ENCODE measurements around the gene ESPN. TPM values are rescaled to one million over a fixed set of nuclear protein-coding genes. Genes with fewer than 3 reads are reported as not detected.

Gene ESPN
- polyA plus RNA-seq, 1 of the 3 experiments (the other 2 are of a cell fraction): 0.33 TPM

GRCh38 chr1:6391951-6392808 lies 32.4 kb upstream of the ESPN start:
- ChIA-PET POLR2A (interaction anchor here (0.6 to 1.6 kb wide), 4 partner anchors 19 to 182 kb away, joined by 3 to 6 read pairs (median 4); no protein-coding TSS in a partner anchor), CTCF (interaction anchor here (0.7 to 2.7 kb wide), 10 partner anchors 11 to 343 kb away, joined by 3 to 14 read pairs (median 4); no protein-coding TSS in a partner anchor)
- Histone ChIP-seq H3K4me2 (peak overlapping the region; percentile 89), H3K9ac (peak overlapping the region; percentile 83; the same call in 1 of the 2 replicates), H3F3A (replicated peaks; ENCODE audit: insufficient read depth) (peaks cover 5% of the 10 kb centered on the region), H3K4me3 (ENCODE audit: low read depth in 2 of 2, low read length in 1 of 2) (peak overlapping the region; percentile 64 to 73), H3K9me2 (no peaks in the 10 kb centered on the region), H3K4me1 (ENCODE audit: control insufficient read depth in 1 of 2, insufficient read depth in 2 of 2, low read depth in 1 of 2, low read length in 1 of 2) (peaks cover 8 to 14% of the 10 kb centered on the region in 2 experiments; a peak in 1 of 4 replicates), H3K27ac (ENCODE audit: low read depth in 2 of 2, low read length in 1 of 2) (peak overlapping the region in 1 of 2 experiments; percentile 61; a peak in 2 of 4 replicates), H3K79me2 (ENCODE audit: insufficient read depth) (peaks cover 56% of the 10 kb centered on the region), H4K20me1 (ENCODE audit: insufficient read depth) (no peaks in the 10 kb centered on the region), H3K9me3 (no peaks in the 10 kb centered on the region), H3K36me3 (replicated peaks in 1 of 2; ENCODE audit: control insufficient read depth in 1 of 2, insufficient read depth in 2 of 2, low read length in 1 of 2) (no peaks in the 10 kb centered on the region), H3K27me3 (ENCODE audit: insufficient read depth) (no peaks in the 10 kb centered on the region), H2AFZ (ENCODE audit: low read depth) (peak overlapping the region; percentile 65; the same call in 1 of the 2 replicates)
- WGBS (ENCODE audit: low lambda C conversion rate): 38% methylated on average over 12 of the region's 16 CpGs
- no peak for TF ChIP-seq FOXM1 (IDR thresholded peaks at IDR 0.05; ENCODE audit: low read depth)
- DNase-seq: no peak

- H2AFZ ChIP-seq (ENCODE audit: low read depth): peak overlapping the region; percentile 65; the same call in 1 of the 2 replicates
- no peak for DNase-seq
- CTCF ChIA-PET: interaction anchor here (0.7 to 2.7 kb wide), 9 partner anchors 12 to 343 kb away, joined by 3 to 14 read pairs (median 5); no protein-coding TSS in a partner anchor
- peaks cover 48% of the 10 kb centered on the region for H3K79me2 ChIP-seq (ENCODE audit: insufficient read depth)
- H3K4me1 ChIP-seq (ENCODE audit: control insufficient read depth in 1 of 2, insufficient read depth in 2 of 2, low read depth in 1 of 2, low read length in 1 of 2): peaks cover 8 to 14% of the 10 kb centered on the region in 2 experiments; a peak in 1 of 4 replicates
- TF ChIP-seq TAF1 (IDR thresholded peaks at IDR 0.05; ENCODE audit: borderline replicate concordance, low read depth, low read length) (peak; percentile 71), MEF2A (IDR thresholded peaks at IDR 0.05; ENCODE audit: borderline replicate concordance, low read depth) (no peak), SMC3 (IDR thresholded peaks at IDR 0.05; ENCODE audit: low read depth, low read length) (no peak), EP300 (IDR thresholded peaks at IDR 0.05; ENCODE audit: borderline replicate concordance in 1 of 2, low read depth in 1 of 2, low read length in 1 of 2) (no peak), FOXM1 (IDR thresholded peaks at IDR 0.05; ENCODE audit: low read depth) (no peak), MXI1 (IDR thresholded peaks at IDR 0.05; ENCODE audit: low read depth, low read length) (no peak), USF2 (IDR thresholded peaks at IDR 0.05; ENCODE audit: borderline replicate concordance, low read depth, low read length) (no peak), TCF12 (IDR thresholded peaks at IDR 0.05) (no peak), POLR2AphosphoS5 (IDR thresholded peaks at IDR 0.05; ENCODE audit: low read depth, low read length) (peak; percentile 44; the same call in 1 of the 2 replicates), CTCF (IDR thresholded peaks at IDR 0.05) (no peak)
- H3K9ac ChIP-seq: peak overlapping the region; percentile 83; the same call in 1 of the 2 replicates
- H3K36me3 ChIP-seq (replicated peaks in 1 of 2; ENCODE audit: control insufficient read depth in 1 of 2, insufficient read depth in 2 of 2, low read length in 1 of 2): no peaks in the 10 kb centered on the region
- H3K9me3 ChIP-seq: no peaks in the 10 kb centered on the region
- no peaks in the 10 kb centered on the region for H3K27me3 ChIP-seq (ENCODE audit: insufficient read depth)
- peak overlapping the region; percentile 89 for H3K4me2 ChIP-seq
- WGBS (ENCODE audit: low lambda C conversion rate): no CpG with 5 or more reads among the region's 83 CpGs
- H3K27ac ChIP-seq (ENCODE audit: low read depth in 2 of 2, low read length in 1 of 2): peak overlapping the region in 1 of 2 experiments; percentile 61; a peak in 1 of 4 replicates
- peak overlapping the region; percentile 64 to 73 for H3K4me3 ChIP-seq (ENCODE audit: low read depth in 2 of 2, low read length in 1 of 2)
- H3F3A ChIP-seq (replicated peaks; ENCODE audit: insufficient read depth): no peaks in the 10 kb centered on the region
- H4K20me1 ChIP-seq (ENCODE audit: insufficient read depth): no peaks in the 10 kb centered on the region
- H3K9me2 ChIP-seq: no peaks in the 10 kb centered on the region
- POLR2A ChIA-PET: interaction anchor here (0.9 to 3.1 kb wide), 3 partner anchors 8 to 147 kb away, joined by 3 to 19 read pairs (median 4); no protein-coding TSS in a partner anchor
Measured at GRCh38 chr1:6392809-6393399, 31.7 kb upstream of the ESPN start.

All from SK-N-SH (cell line).